Activated naive CD4-positive, alpha-beta T cell treated with anti-CD3 and anti-CD28 coated beads, Interleukin-2, amount 50 U/mL, for 16 hours (primary cell): ENCODE data around the gene GOLIM4.
"Not testable (repeated sequence)": the region's sequence is repeated elsewhere in the genome, so short reads cannot be mapped to it uniquely, and the experiment has no call there.

Source experiments
- DNase-seq: peaks from one replicate; pipeline ENCODE4 v3.0.0-alpha.2; 2020

GOLIM4 gene

GRCh38 chr3:168071591-168072322, 24.0 kb downstream of the GOLIM4 start:
- DNase-seq = no peak

GRCh38 chr3:168070919-168071318, 24.8 kb downstream of the GOLIM4 start:
- DNase-seq = no peak

- no peak for DNase-seq
Measured at GRCh38 chr3:168068346-168068745, 27.4 kb downstream of the GOLIM4 start.

GRCh38 chr3:168066882-168067281, 28.8 kb downstream of the GOLIM4 start:
- no peak for DNase-seq

GRCh38 chr3:168065569-168065968, 30.2 kb downstream of the GOLIM4 start:
- DNase-seq = no peak

GRCh38 chr3:168063122-168063521, 32.6 kb downstream of the GOLIM4 start:
- no peak for DNase-seq

GRCh38 chr3:168062679-168063078, 33.0 kb downstream of the GOLIM4 start:
- no peak for DNase-seq

- no peak for DNase-seq
Measured at GRCh38 chr3:168061332-168061996, 34.3 kb downstream of the GOLIM4 start.

- no peak for DNase-seq
Measured at GRCh38 chr3:168060317-168060716, 35.4 kb downstream of the GOLIM4 start.

GRCh38 chr3:168058481-168058880, 37.2 kb downstream of the GOLIM4 start:
- DNase-seq = no peak

- not testable (repeated sequence) for DNase-seq
Measured at GRCh38 chr3:168056398-168057230, 39.1 kb downstream of the GOLIM4 start.

GRCh38 chr3:168054447-168054846, 41.3 kb downstream of the GOLIM4 start:
- no peak for DNase-seq

- no peak for DNase-seq
Measured at GRCh38 chr3:168053115-168053514, 42.6 kb downstream of the GOLIM4 start.

- DNase-seq = no peak
Measured at GRCh38 chr3:168052515-168052914, 43.2 kb downstream of the GOLIM4 start.

GRCh38 chr3:168051531-168052471, 43.9 kb downstream of the GOLIM4 start:
- DNase-seq = no peak

GRCh38 chr3:168051070-168051469, 44.7 kb downstream of the GOLIM4 start:
- no peak for DNase-seq

- no peak for DNase-seq
Measured at GRCh38 chr3:168049367-168049974, 46.3 kb downstream of the GOLIM4 start.

- no peak for DNase-seq
Measured at GRCh38 chr3:168048414-168049330, 47.1 kb downstream of the GOLIM4 start.

- no peak for DNase-seq
Measured at GRCh38 chr3:168047936-168048335, 47.8 kb downstream of the GOLIM4 start.

GRCh38 chr3:168047190-168047795, 48.4 kb downstream of the GOLIM4 start:
- DNase-seq = no peak
